ENCODE data around the gene MRGPRG.

The MRGPRG gene

GRCh38 chr11:3221408-3222002 lies 2.9 kb upstream of the MRGPRG start:
- H3K4me3 ChIP-seq (ENCODE audit: low read length) = no peak overlapping the region
- no peak for TF ChIP-seq ZNF274 (IDR thresholded peaks at IDR 0.05; ENCODE audit: low read depth, low read length)

- TF ChIP-seq ZNF274 (IDR thresholded peaks at IDR 0.05; ENCODE audit: low read depth, low read length) = no peak
- no peak overlapping the region for H3K4me3 ChIP-seq (ENCODE audit: low read length)
Measured at GRCh38 chr11:3220521-3221407, 2.2 kb upstream of the MRGPRG start.

- H3K4me3 ChIP-seq (ENCODE audit: low read length) = no peak overlapping the region
- TF ChIP-seq ZNF274 (IDR thresholded peaks at IDR 0.05; ENCODE audit: low read depth, low read length) = no peak
Measured at GRCh38 chr11:3220101-3220500, 1.5 kb upstream of the MRGPRG start.

- no peak for TF ChIP-seq ZNF274 (IDR thresholded peaks at IDR 0.05; ENCODE audit: low read depth, low read length)
- no peak overlapping the region for H3K4me3 ChIP-seq (ENCODE audit: low read length)
Measured at GRCh38 chr11:3219281-3219892, 774 bp upstream of the MRGPRG start.

- TF ChIP-seq ZNF274 (IDR thresholded peaks at IDR 0.05; ENCODE audit: low read depth, low read length) = no peak
- H3K4me3 ChIP-seq (ENCODE audit: low read length) = no peak overlapping the region
Measured at GRCh38 chr11:3217818-3218482, 663 bp downstream of the MRGPRG start.

- no peak for TF ChIP-seq ZNF274 (IDR thresholded peaks at IDR 0.05; ENCODE audit: low read depth, low read length)
- no peak overlapping the region for H3K4me3 ChIP-seq (ENCODE audit: low read length)
Measured at GRCh38 chr11:3216027-3216525, 2.5 kb downstream of the MRGPRG start.

GRCh38 chr11:3215346-3216026 lies 3.1 kb downstream of the MRGPRG start:
- no peak for TF ChIP-seq ZNF274 (IDR thresholded peaks at IDR 0.05; ENCODE audit: low read depth, low read length)
- no peak overlapping the region for H3K4me3 ChIP-seq (ENCODE audit: low read length)

GRCh38 chr11:3214420-3214699 lies 4.3 kb downstream of the MRGPRG start:
- no peak overlapping the region for H3K4me3 ChIP-seq (ENCODE audit: low read length)
- no peak for TF ChIP-seq ZNF274 (IDR thresholded peaks at IDR 0.05; ENCODE audit: low read depth, low read length)

- no peak overlapping the region for H3K4me3 ChIP-seq (ENCODE audit: low read length)
- TF ChIP-seq ZNF274 (IDR thresholded peaks at IDR 0.05; ENCODE audit: low read depth, low read length) = no peak
Measured at GRCh38 chr11:3213659-3214419, 4.8 kb downstream of the MRGPRG start.

- TF ChIP-seq ZNF274 (IDR thresholded peaks at IDR 0.05; ENCODE audit: low read depth, low read length) = no peak
- H3K4me3 ChIP-seq (ENCODE audit: low read length) = no peak overlapping the region
Measured at GRCh38 chr11:3208272-3208671, 10.3 kb downstream of the MRGPRG start.

- no peak for TF ChIP-seq ZNF274 (IDR thresholded peaks at IDR 0.05; ENCODE audit: low read depth, low read length)
- H3K4me3 ChIP-seq (ENCODE audit: low read length) = no peak overlapping the region
Measured at GRCh38 chr11:3207526-3208189, 11.0 kb downstream of the MRGPRG start.

GRCh38 chr11:3206922-3207204 lies 11.8 kb downstream of the MRGPRG start:
- TF ChIP-seq ZNF274 (IDR thresholded peaks at IDR 0.05; ENCODE audit: low read depth, low read length) = no peak
- H3K4me3 ChIP-seq (ENCODE audit: low read length) = no peak overlapping the region

Measured in GM08714 (cell line).